HepG2 (cell line): ENCODE measurements around the gene CCDC91. TPM values are rescaled to one million over a fixed set of nuclear protein-coding genes. Genes with fewer than 3 reads are reported as not detected.

Experiments
- ATAC-seq: fragments of 200-7000 bp; cut with Tn5 transposase; 3 replicates; pipeline ENCODE4 v1.9.1; 2020; ENCODE audit warnings: mild to moderate bottlenecking, moderate library complexity
- BruUV-seq: library from RNA; stranded (reverse); fragments of 400-500 nt; replicated peaks from 2 replicates; lab custom pipeline; 2021; lab: Mats Ljungman, UMichigan
- CTCF ChIA-PET: fragments of 300-600 bp; formaldehyde crosslinking; extraction: SDS; loops from one replicate; lab custom pipeline; 2021; ENCODE audit warnings: low total read pairs, inconsistent platforms, low intra/inter-chr PET ratio; lab: Yijun Ruan, JAX
- POLR2A ChIA-PET: fragments of 350-600 bp; sonication (Branson Sonifier 250); formaldehyde crosslinking; loops from one replicate; lab custom pipeline; 2020; ENCODE audit warnings: antibody characterized with exemption, inconsistent platforms; lab: Yijun Ruan, JAX
- DNase-seq: peaks from one replicate; pipeline ENCODE4 v3.0.0-alpha.2; 2015; ENCODE audit warnings: low spot score
- FAIRE-seq: peaks from 3 replicates; lab custom pipeline; 2011; peaks lifted over from hg19 to GRCh38; lab: Jason Lieb, UNC
- H2AFZ ChIP-seq: one replicate; pipeline ENCODE4 v1.6.1; 2011; ENCODE audit warnings: low read length, inconsistent platforms
- H3K27ac ChIP-seq: fragments of 300-600 bp; 3 replicates; pipeline ENCODE4 v1.8.0; 2011; ENCODE audit warnings: mixed run types, mild to moderate bottlenecking, mixed read lengths, low read length, inconsistent platforms; ENCODE audit not compliant: insufficient read depth; ENCODE audit errors: extremely low read length
- H3K27me3 ChIP-seq, 2 experiments: fragments of 200-600 bp in 1 of 2; 2 replicates in 1 of 2; 3 replicates in 1 of 2; pipeline versions ENCODE4 v1.6.0 to v1.8.0; 2011; ENCODE audit warnings: low read length in 2 of 2, mild to moderate bottlenecking in 2 of 2, moderate library complexity in 2 of 2, inconsistent platforms in 1 of 2; ENCODE audit not compliant: insufficient read depth in 2 of 2, control insufficient read depth in 1 of 2
- H3K36me3 ChIP-seq, 2 experiments: fragments of 200-600 bp in 1 of 2; replicated peaks in 1 of 2; 2 replicates in 1 of 2; 3 replicates in 1 of 2; pipeline versions ENCODE4 v1.5.1 to v1.8.0; 2011; ENCODE audit warnings: low read length in 2 of 2, inconsistent platforms in 1 of 2; ENCODE audit not compliant: insufficient read depth in 2 of 2, control insufficient read depth in 1 of 2
- H3K4me1 ChIP-seq: 2 replicates; pipeline ENCODE4 v1.5.1; 2012; ENCODE audit warnings: low read length, inconsistent platforms; ENCODE audit not compliant: insufficient read depth
- H3K4me2 ChIP-seq: 2 replicates; pipeline ENCODE4 v1.6.0; 2011; ENCODE audit warnings: low read depth, low read length, inconsistent platforms
- H3K4me3 ChIP-seq, 3 experiments: fragments of 200-600 bp in 1 of 3; sonication (generic), shearing (Covaris generic) in 1 of 3; replicated peaks in 1 of 3; 2 replicates each; pipeline ENCODE4 v1.5.1; 2011 to 2016; ENCODE audit warnings: low read length in 3 of 3, inconsistent platforms in 2 of 3, low read depth in 2 of 3, mild to moderate bottlenecking in 2 of 3, control low read depth in 1 of 3, mixed read lengths in 1 of 3; ENCODE audit not compliant: insufficient read depth in 1 of 3
- H3K79me2 ChIP-seq: one replicate; pipeline ENCODE4 v1.6.1; 2011; ENCODE audit warnings: low read length, inconsistent platforms; ENCODE audit not compliant: insufficient read depth
- H3K9ac ChIP-seq: 2 replicates; pipeline ENCODE4 v1.6.0; 2011; ENCODE audit warnings: mild to moderate bottlenecking, low read depth, low read length, inconsistent platforms; ENCODE audit not compliant: insufficient read depth
- H3K9me3 ChIP-seq: 2 replicates; pipeline ENCODE4 v1.5.1; 2012; ENCODE audit warnings: mild to moderate bottlenecking, low read length
- H4K20me1 ChIP-seq: 2 replicates; pipeline ENCODE4 v1.6.0; 2011; ENCODE audit warnings: inconsistent platforms, mild to moderate bottlenecking, low read length, moderate library complexity; ENCODE audit not compliant: insufficient read depth
- ARID2 ChIP-seq: sonication (generic); formaldehyde crosslinking; IDR thresholded peaks from 2 replicates; pipeline ENCODE4 v1.8.1; 2022; ENCODE audit warnings: mild to moderate bottlenecking, missing genetic modification reagents, borderline replicate concordance
- NR2F1 ChIP-seq, 2 experiments: fragments of 450-650 bp in 1 of 2; formaldehyde crosslinking in 1 of 2; IDR thresholded peaks; 2 replicates each; pipeline versions ENCODE4 v1.5.0 to v1.6.1; 2016 to 2020; ENCODE audit warnings: mild to moderate bottlenecking in 1 of 2, missing compliant biosample characterization in 1 of 2, missing genetic modification reagents in 1 of 2, moderate library complexity in 1 of 2
- ZNF329 ChIP-seq: sonication (generic); formaldehyde crosslinking; IDR thresholded peaks from 2 replicates; pipeline ENCODE4 v1.9.0; 2021; ENCODE audit warnings: low read depth, mild to moderate bottlenecking, missing genetic modification reagents
- ZNF713 ChIP-seq: sonication (generic); formaldehyde crosslinking; IDR thresholded peaks from 2 replicates; pipeline ENCODE4 v1.4.0; 2020; ENCODE audit warnings: mild to moderate bottlenecking, missing genetic modification reagents
- WGBS: methylation state at CpG from one replicate; pipeline ENCODE4 v1.1.6; 2017; ENCODE audit warnings: low lambda C conversion rate; 5-methylcytosine and 5-hydroxymethylcytosine counted together
- in situ Hi-C: cut with HindIII; loops from 2 replicates; pipeline ENCODE4 v1.10.0; 2017; ENCODE audit warnings: low pct_unique_long_range_greater_than_20kb; ENCODE audit not compliant: extremely low pct_ligation_motif_present
- intact Hi-C: fragments of 100-400 bp; cut with micrococcal nuclease; formaldehyde crosslinking; loops from one replicate; pipeline ENCODE4 v1.10.0; 2022; ENCODE audit not compliant: unreplicated experiment
- polyA plus RNA-seq, 8 experiments: library from polyadenylated mRNA; depleted of rRNA in 3 of 8; stranded (reverse) in 7 of 8; unstranded in 1 of 8; fragments of >200 nt; fragmentation: Illumina TruSeq in 4 of 8; extraction: Trizol in 4 of 8; gene quantifications; 2 replicates each; pipeline versions ENCODE4 v1.2.1 to v1.2.3, GENCODE V29; 2011 to 2016; ENCODE audit warnings: low read depth in 4 of 8, missing spikeins in 1 of 8, mixed read lengths in 1 of 8; ENCODE audit not compliant: insufficient read depth in 1 of 8
- total RNA-seq, 5 experiments: library from RNA; depleted of rRNA; stranded (reverse); fragments of >200 nt; fragmentation: Illumina TruSeq; extraction: Trizol; gene quantifications; 2 replicates each; pipeline ENCODE4 v1.2.3, GENCODE V29; 2016; ENCODE audit warnings: low read depth in 1 of 5

Gene CCDC91
- total and polyA plus RNA-seq, 2 of the 13 experiments (the other 11 are each of a cell fraction or from before 2014, with no cell fraction given), result 9.8 to 15.8 TPM

- intact Hi-C loops (no loop called here), in situ Hi-C loops (no loop called here)
- Histone ChIP-seq H3K4me2 (no peak overlapping the region), H3K36me3 (no peaks in the 10 kb centered on the region), H3K9me3 (no peaks in the 10 kb centered on the region), H3K4me3 (no peak overlapping the region), H3K27ac (no peak overlapping the region), H3K9ac (no peak overlapping the region), H3K4me1 (no peaks in the 10 kb centered on the region), H3K27me3 (no peaks in the 10 kb centered on the region), H4K20me1 (no peaks in the 10 kb centered on the region), H2AFZ (no peak overlapping the region), H3K79me2 (no peaks in the 10 kb centered on the region)
- TF ChIP-seq NR2F1 (CRISPR knock-in tag; IDR thresholded peaks at IDR 0.05) (no peak), ARID2 (no peak)
- ATAC-seq (no peak), FAIRE-seq (no peak), DNase-seq (no peak)
- ChIA-PET POLR2A (no interaction called here), CTCF (no interaction called here)
- no TSS peak for BruUV-seq
- 3% methylated on average over 6 of the region's 6 CpGs for WGBS
These were observed 378.4 kb downstream of the CCDC91 start for GRCh38 chr12:28568704-28569103.

GRCh38 chr12:28569698-28570411, 379.6 kb downstream of the CCDC91 start:
- FAIRE-seq, result no peak
- no peak overlapping the region for H3K4me3 ChIP-seq
- H4K20me1 ChIP-seq, result no peaks in the 10 kb centered on the region
- intact Hi-C loops (no loop called here), in situ Hi-C loops (no loop called here)
- no peak overlapping the region for H3K9ac ChIP-seq
- CTCF ChIA-PET, result no interaction called here
- TF ChIP-seq ZNF329 (CRISPR knock-in tag) (no peak), ZNF713 (CRISPR knock-in tag) (no peak)
- no peak for DNase-seq
- H3K79me2 ChIP-seq, result no peaks in the 10 kb centered on the region
- H3K9me3 ChIP-seq, result no peaks in the 10 kb centered on the region
- WGBS, result 18% methylated on average over 3 of the region's 3 CpGs
- no peak overlapping the region for H3K4me2 ChIP-seq
- no peaks in the 10 kb centered on the region for H3K27me3 ChIP-seq
- ATAC-seq, result no peak
- H3K36me3 ChIP-seq, result no peaks in the 10 kb centered on the region
- POLR2A ChIA-PET, result no interaction called here
- no peak overlapping the region for H3K27ac ChIP-seq
- no TSS peak for BruUV-seq
- no peak overlapping the region for H2AFZ ChIP-seq
- peaks cover 4% of the 10 kb centered on the region; the same call in 1 of the 2 replicates for H3K4me1 ChIP-seq
